SK-N-SH (cell line): ENCODE measurements around the gene FMO2.

Experiments used
- CTCF ChIP-seq: fragments of 200-600 bp; sonication (generic); IDR thresholded peaks from 2 replicates; pipeline ENCODE4 v1.6.1; 2017; ENCODE audit warnings: antibody characterized with exemption, mild to moderate bottlenecking, moderate library complexity
- EP300 ChIP-seq, 2 experiments: IDR thresholded peaks; 2 replicates each; pipeline versions ENCODE4 v1.4.0 to v1.6.1; 2012; ENCODE audit warnings: borderline replicate concordance in 1 of 2, low read depth in 1 of 2, low read length in 1 of 2
- MAX ChIP-seq: IDR thresholded peaks from 2 replicates; pipeline ENCODE4 v1.4.0; 2012; ENCODE audit warnings: low read depth
- POLR2AphosphoS5 ChIP-seq: IDR thresholded peaks from 2 replicates; pipeline ENCODE4 v1.6.1; 2012; ENCODE audit warnings: low read depth, low read length
- USF1 ChIP-seq: IDR thresholded peaks from 2 replicates; pipeline ENCODE4 v1.4.0; 2012; ENCODE audit warnings: low read depth, borderline replicate concordance

GRCh38 chr1:171185091-171185490, at the start of gene FMO2:
- TF ChIP-seq POLR2AphosphoS5 (no peak), CTCF (no peak), MAX (no peak), USF1 (no peak), EP300 (IDR thresholded peaks at IDR 0.05; ENCODE audit: borderline replicate concordance in 1 of 2, low read depth in 1 of 2, low read length in 1 of 2) (no peak)
